Measurements from ENCODE around the gene CYSTM1. TPM values are rescaled to one million over a fixed set of nuclear protein-coding genes. Genes with fewer than 3 reads are reported as not detected.
A peak's percentile ranks its signal among the peaks of the same experiment; 100 is the strongest.

The CYSTM1 gene
- total and polyA plus RNA-seq, 2 of the 8 experiments (the other 6 are each of a cell fraction or from before 2014, with no cell fraction given): 25.0 to 47.8 TPM

- Histone ChIP-seq H2AK5ac (ENCODE audit: low read depth, low read length) (no peak overlapping the region), H2BK15ac (ENCODE audit: low read length) (no peak overlapping the region), H3K27me3 (replicated peaks in 1 of 4; ENCODE audit: control insufficient read depth in 3 of 4, extremely low read depth in 1 of 4, insufficient read depth in 3 of 4, low read length in 3 of 4) (no peaks in the 10 kb centered on the region), H3K79me1 (ENCODE audit: low read depth, low read length) (no peaks in the 10 kb centered on the region; the same call in 1 of the 2 replicates), H3K14ac (ENCODE audit: insufficient read length) (no peak overlapping the region), H3K36me3 (ENCODE audit: control insufficient read depth in 2 of 4, insufficient read depth in 4 of 4, low read length in 3 of 4) (no peaks in the 10 kb centered on the region), H3K18ac (ENCODE audit: extremely low read depth, low read length) (no peak overlapping the region; the same call in 1 of the 2 replicates), H3K4me3 (ENCODE audit: extremely low read depth in 1 of 4, insufficient read depth in 2 of 4, low read depth in 3 of 4, low read length in 4 of 4) (no peak overlapping the region), H4K20me1 (replicated peaks in 1 of 2; ENCODE audit: control insufficient read depth in 1 of 2, insufficient read depth in 2 of 2, low read length in 2 of 2) (peaks cover 3 to 4% of the 10 kb centered on the region in 2 experiments), H3K56ac (replicated peaks; ENCODE audit: insufficient read length, low read depth, low read length) (no peak overlapping the region), H3K23me2 (ENCODE audit: low read depth, low read length) (no peaks in the 10 kb centered on the region), H3K9ac (replicated peaks in 1 of 4; ENCODE audit: extremely low read depth in 1 of 4, low read depth in 3 of 4, low read length in 3 of 4) (no peak overlapping the region), H2BK5ac (ENCODE audit: low read depth, low read length) (0 out of 2 replicates have a peak overlapping the region, but pooled peaks have one; percentile 14), H4K8ac (ENCODE audit: extremely low read depth, insufficient read depth, low read length) (no peak overlapping the region), H4K5ac (ENCODE audit: insufficient read length, low read depth, low read length) (no peak overlapping the region), H4K91ac (replicated peaks; ENCODE audit: insufficient read length, low read length) (no peak overlapping the region), H3K79me2 (ENCODE audit: control insufficient read depth in 1 of 2, insufficient read depth in 2 of 2, low read length in 2 of 2) (no peaks in the 10 kb centered on the region), H2BK120ac (replicated peaks; ENCODE audit: low read depth, low read length) (no peak overlapping the region), H3K9me3 (ENCODE audit: insufficient read depth in 2 of 2, low read depth in 1 of 2, low read length in 1 of 2) (no peaks in the 10 kb centered on the region), H3K4me1 (replicated peaks in 1 of 4; ENCODE audit: control insufficient read depth in 3 of 4, insufficient read depth in 4 of 4, low read length in 3 of 4) (peaks cover 6 to 17% (median 12%) of the 10 kb centered on the region in 4 experiments; a peak in 6 of 7 replicates), H2BK12ac (ENCODE audit: low read depth, low read length) (no peak overlapping the region), H2BK20ac (ENCODE audit: low read length) (no peak overlapping the region), H3K4ac (replicated peaks; ENCODE audit: insufficient read length, low read depth, low read length) (no peak overlapping the region), H2AFZ (ENCODE audit: low read length) (no peak overlapping the region), H3K23ac (ENCODE audit: insufficient read length) (no peak overlapping the region), H3K27ac (ENCODE audit: low read depth, low read length) (peak overlapping the region; percentile 13; the same call in 1 of the 2 replicates), H3K4me2 (ENCODE audit: insufficient read depth in 1 of 2, low read depth in 2 of 2, low read length in 2 of 2) (0 out of 4 replicates have a peak overlapping the region, but pooled peaks of 1 of the 2 experiments have one; percentile 16)
- ChIA-PET CTCF (ENCODE audit: partially characterized antibody) (interaction anchor here (0.7 to 25.9 kb wide), 27 partner anchors 8 to 306 kb away, joined by 3 to 676 read pairs (median 4); partner anchors contain the start of genes EIF4EBP3, HBEGF, PFDN1 and SLC4A9), POLR2A (ENCODE audit: partially characterized antibody) (interaction anchor here (0.6 to 8.0 kb wide), 7 partner anchors 14 to 113 kb away, joined by 3 to 64 read pairs (median 6); partner anchors contain the start of genes HBEGF and PFDN1)
- TF ChIP-seq RAD21 (IDR thresholded peaks at IDR 0.05 in 1 of 2, conservative IDR thresholded peaks at IDR 0.05 in 1 of 2; ENCODE audit: low read depth in 2 of 2, low read length in 2 of 2) (peak in 1 of 2 experiments; percentile 25; a peak in 1 of 4 replicates), SIN3A (conservative IDR thresholded peaks at IDR 0.05 in 1 of 2, IDR thresholded peaks at IDR 0.05 in 1 of 2; ENCODE audit: low read depth in 1 of 2, low read length in 2 of 2) (no peak), CTCF (IDR thresholded peaks at IDR 0.05; ENCODE audit: control extremely low read depth in 1 of 3, insufficient read depth in 1 of 3, low read depth in 1 of 3, low read length in 3 of 3) (peak in 2 of 3 experiments; percentile 44 to 47; a peak in 3 of 4 replicates)
- DNase-seq (ENCODE audit: low read depth in 1 of 2, low spot score in 2 of 2) (peak in 1 of 2 experiments; percentile 65), FAIRE-seq (peak; percentile 70)
- 59% methylated on average over 5 of the region's 5 CpGs; no CpG with 5 or more reads in 1 of the 2 experiments for WGBS, 2 experiments (ENCODE audit: extremely low coverage in 1 of 2, insufficient coverage in 1 of 2, insufficient read length in 1 of 2, insufficient replicate concordance in 2 of 2, low coverage in 1 of 2, low lambda C conversion rate in 2 of 2, missing lambda C conversion rate in 1 of 2)
Measured at GRCh38 chr5:140242099-140242498, 67.1 kb downstream of the CYSTM1 start.

Data from H1 (cell line).